ENCODE data around the gene SUGP2. TPM values are rescaled to one million over a fixed set of nuclear protein-coding genes. Genes with fewer than 3 reads are reported as not detected.
A peak's percentile ranks its signal among the peaks of the same experiment; 100 is the strongest.

SUGP2 gene
- total and polyA plus RNA-seq, 9 of the 15 experiments (the other 6 are each of a cell fraction or from before 2014, with no cell fraction given): 13.1 to 101 (median 63.1) TPM

- no peak for TF ChIP-seq MBD1 (CRISPR knock-in tag; IDR thresholded peaks at IDR 0.05)
- no peak for TF ChIP-seq SMARCB1 (IDR thresholded peaks at IDR 0.05; ENCODE audit: insufficient read length, low read depth)
- TF ChIP-seq ZNF174 (CRISPR knock-in tag; IDR thresholded peaks at IDR 0.05): no peak
- TF ChIP-seq AFF1 (IDR thresholded peaks at IDR 0.05; ENCODE audit: low read depth in 1 of 2, partially characterized antibody in 2 of 2): no peak
- peak; percentile 81 for TF ChIP-seq SAP30 (IDR thresholded peaks at IDR 0.05; ENCODE audit: borderline replicate concordance, insufficient read depth, low read depth, low read length, poor library complexity, severe bottlenecking)
- no peak for TF ChIP-seq FOXK1 (CRISPR knock-in tag; IDR thresholded peaks at IDR 0.05; ENCODE audit: borderline replicate concordance)
- no peak for TF ChIP-seq ZNF512 (tag; IDR thresholded peaks at IDR 0.05)
- no peak for TF ChIP-seq MYBL2 (IDR thresholded peaks at IDR 0.05; ENCODE audit: low read depth)
- no peak for TF ChIP-seq MYBL2 (CRISPR knock-in tag; IDR thresholded peaks at IDR 0.05; ENCODE audit: borderline replicate concordance)
- no peak for TF ChIP-seq ZNF717 (CRISPR knock-in tag; IDR thresholded peaks at IDR 0.05)
- no peak; the same call in 1 of the 2 replicates for TF ChIP-seq ERF (CRISPR knock-in tag; IDR thresholded peaks at IDR 0.05)
- TF ChIP-seq FOXJ2 (tag; IDR thresholded peaks at IDR 0.05): no peak
- TF ChIP-seq LCOR (CRISPR knock-in tag; IDR thresholded peaks at IDR 0.05): no peak
- TF ChIP-seq CHD2 (IDR thresholded peaks at IDR 0.05; ENCODE audit: low read depth, low read length): no peak
- no peak for TF ChIP-seq ZNF280A (IDR thresholded peaks at IDR 0.05; ENCODE audit: low read depth, partially characterized antibody)
- TF ChIP-seq RBM39 (optimal IDR thresholded peaks at IDR 0.05; ENCODE audit: low read depth, low read length): no peak
- no peak for TF ChIP-seq RBFOX2 (IDR thresholded peaks at IDR 0.05; ENCODE audit: low read depth, low read length)
- peak; percentile 76; the same call in 1 of the 2 replicates for TF ChIP-seq PHF8 (IDR thresholded peaks at IDR 0.05; ENCODE audit: borderline replicate concordance, low read length)
Measured at GRCh38 chr19:19033176-19033425, 216 bp downstream of the SUGP2 start (continued).

Data from K562 (cell line).